Bronchial epithelial cell (primary cell): ENCODE measurements around the gene FGF12. TPM values are rescaled to one million over a fixed set of nuclear protein-coding genes. Genes with fewer than 3 reads are reported as not detected.

ENCODE experiments used
- DNase-seq: peaks from one replicate; pipeline ENCODE4 v3.0.0-alpha.2; 2010; ENCODE audit warnings: low read depth
- FAIRE-seq: peaks from 2 replicates; lab custom pipeline; 2011; peaks lifted over from hg19 to GRCh38; lab: Jason Lieb, UNC
- H3K27me3 ChIP-seq: 2 replicates; pipeline ENCODE4 v1.5.1; 2011; ENCODE audit warnings: low read length; ENCODE audit not compliant: control insufficient read depth, insufficient read depth
- H3K36me3 ChIP-seq: 2 replicates; pipeline ENCODE4 v1.5.1; 2011; ENCODE audit warnings: low read length; ENCODE audit not compliant: control insufficient read depth, insufficient read depth
- H3K4me3 ChIP-seq: 2 replicates; pipeline ENCODE4 v1.5.1; 2011; ENCODE audit warnings: mild to moderate bottlenecking, low read depth, low read length, control low read depth
- total RNA-seq: library from RNA; depleted of rRNA; stranded (reverse); fragments of >200 nt; gene quantifications from 2 replicates; pipeline ENCODE4 v1.2.1, GENCODE V29; 2014
- TF ChIP-seq, protein P1 (sequence below): IDR thresholded peaks from 2 replicates; pipeline ENCODE4 v1.5.1; 2011; ENCODE audit warnings: mild to moderate bottlenecking, moderate library complexity, low read length, control low read depth, inconsistent platforms; ENCODE audit not compliant: insufficient read depth, severe bottlenecking

The FGF12 gene
- total RNA-seq, 1 donor from 2014 or later, result not detected

DNA sequence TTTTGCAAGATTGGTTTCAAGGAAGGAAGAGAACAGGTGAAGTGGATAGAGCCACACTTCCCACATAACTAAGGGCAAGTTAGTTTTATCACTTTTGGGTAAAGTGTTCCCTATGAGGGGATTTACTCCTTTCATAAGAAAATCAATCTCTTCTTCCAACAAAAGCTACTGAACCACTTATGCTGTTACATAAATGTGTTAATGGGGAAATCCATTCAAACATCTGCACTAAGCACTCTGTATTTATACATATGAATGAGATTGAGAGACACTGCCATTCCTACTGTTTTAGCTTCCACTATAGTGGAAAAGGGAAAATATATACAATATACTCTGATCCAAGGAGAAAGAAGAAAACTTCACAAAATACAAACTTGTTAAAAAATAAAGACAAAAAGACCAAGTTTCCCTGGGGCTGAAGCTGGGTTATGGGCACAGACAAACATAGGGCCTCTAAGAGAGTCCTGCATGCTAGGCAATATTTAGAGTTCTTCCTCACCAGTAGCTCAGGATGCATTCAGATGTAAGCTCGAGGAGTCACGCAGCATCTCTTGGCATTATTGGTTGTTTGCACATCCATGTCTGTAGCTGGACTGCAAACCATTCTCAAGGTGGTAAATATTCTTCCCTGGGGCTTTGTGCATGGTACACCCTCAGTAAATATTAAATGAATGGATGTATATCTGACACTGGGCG is 454.2 kb downstream of the FGF12 start:
- no peak for DNase-seq
- no peak for FAIRE-seq
- TF ChIP-seq, protein P1, sequence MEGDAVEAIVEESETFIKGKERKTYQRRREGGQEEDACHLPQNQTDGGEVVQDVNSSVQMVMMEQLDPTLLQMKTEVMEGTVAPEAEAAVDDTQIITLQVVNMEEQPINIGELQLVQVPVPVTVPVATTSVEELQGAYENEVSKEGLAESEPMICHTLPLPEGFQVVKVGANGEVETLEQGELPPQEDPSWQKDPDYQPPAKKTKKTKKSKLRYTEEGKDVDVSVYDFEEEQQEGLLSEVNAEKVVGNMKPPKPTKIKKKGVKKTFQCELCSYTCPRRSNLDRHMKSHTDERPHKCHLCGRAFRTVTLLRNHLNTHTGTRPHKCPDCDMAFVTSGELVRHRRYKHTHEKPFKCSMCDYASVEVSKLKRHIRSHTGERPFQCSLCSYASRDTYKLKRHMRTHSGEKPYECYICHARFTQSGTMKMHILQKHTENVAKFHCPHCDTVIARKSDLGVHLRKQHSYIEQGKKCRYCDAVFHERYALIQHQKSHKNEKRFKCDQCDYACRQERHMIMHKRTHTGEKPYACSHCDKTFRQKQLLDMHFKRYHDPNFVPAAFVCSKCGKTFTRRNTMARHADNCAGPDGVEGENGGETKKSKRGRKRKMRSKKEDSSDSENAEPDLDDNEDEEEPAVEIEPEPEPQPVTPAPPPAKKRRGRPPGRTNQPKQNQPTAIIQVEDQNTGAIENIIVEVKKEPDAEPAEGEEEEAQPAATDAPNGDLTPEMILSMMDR, result no peak
- H3K36me3 ChIP-seq, result no peaks in the 10 kb centered on the region
- no peaks in the 10 kb centered on the region for H3K27me3 ChIP-seq
- no peak overlapping the region for H3K4me3 ChIP-seq

DNA sequence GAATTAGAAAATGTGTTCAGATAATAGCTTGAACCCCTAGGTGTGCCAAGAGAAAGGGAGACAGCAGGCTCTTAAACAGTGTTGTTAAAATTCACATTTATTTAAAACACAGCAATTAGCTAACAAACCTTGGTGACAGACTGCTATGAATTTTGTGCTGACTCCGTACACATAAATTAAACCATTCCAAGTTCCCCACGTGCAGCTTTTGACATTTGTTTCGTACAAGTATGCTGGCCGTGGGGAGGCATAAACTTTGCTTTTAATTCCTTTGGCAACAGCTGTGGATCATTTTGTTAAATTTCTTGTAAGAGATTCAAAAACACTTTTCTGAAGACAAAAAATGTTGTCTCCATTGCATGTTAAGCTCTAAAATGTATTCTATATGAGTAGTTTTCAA is 465.3 kb downstream of the FGF12 start:
- FAIRE-seq, result no peak
- DNase-seq, result no peak
- TF ChIP-seq, protein P1, result no peak
- Histone ChIP-seq H3K36me3 (no peaks in the 10 kb centered on the region), H3K27me3 (no peaks in the 10 kb centered on the region), H3K4me3 (no peak overlapping the region)

DNA sequence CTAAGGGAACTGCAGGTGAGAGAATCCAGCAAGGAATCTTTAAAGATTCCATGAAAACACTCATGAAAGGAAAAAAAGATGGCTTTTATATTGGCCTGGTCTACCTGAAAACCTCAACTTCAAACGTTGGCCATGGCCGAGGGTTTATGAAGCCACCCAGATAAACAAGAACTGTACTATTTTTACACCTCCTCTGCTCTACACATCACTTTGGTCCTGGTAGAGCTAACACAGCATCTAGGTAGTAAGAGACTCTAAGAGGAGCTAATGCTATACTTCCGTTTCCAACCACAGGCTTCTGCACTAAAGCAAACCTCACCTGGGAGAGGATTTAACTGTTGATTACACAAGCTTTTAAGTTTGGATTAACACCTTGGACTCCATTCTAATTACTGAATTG is 466.2 kb downstream of the FGF12 start:
- H3K27me3 ChIP-seq, result no peaks in the 10 kb centered on the region
- no peak for DNase-seq
- TF ChIP-seq, protein P1, result no peak
- no peak for FAIRE-seq
- no peaks in the 10 kb centered on the region for H3K36me3 ChIP-seq
- no peak overlapping the region for H3K4me3 ChIP-seq

DNA sequence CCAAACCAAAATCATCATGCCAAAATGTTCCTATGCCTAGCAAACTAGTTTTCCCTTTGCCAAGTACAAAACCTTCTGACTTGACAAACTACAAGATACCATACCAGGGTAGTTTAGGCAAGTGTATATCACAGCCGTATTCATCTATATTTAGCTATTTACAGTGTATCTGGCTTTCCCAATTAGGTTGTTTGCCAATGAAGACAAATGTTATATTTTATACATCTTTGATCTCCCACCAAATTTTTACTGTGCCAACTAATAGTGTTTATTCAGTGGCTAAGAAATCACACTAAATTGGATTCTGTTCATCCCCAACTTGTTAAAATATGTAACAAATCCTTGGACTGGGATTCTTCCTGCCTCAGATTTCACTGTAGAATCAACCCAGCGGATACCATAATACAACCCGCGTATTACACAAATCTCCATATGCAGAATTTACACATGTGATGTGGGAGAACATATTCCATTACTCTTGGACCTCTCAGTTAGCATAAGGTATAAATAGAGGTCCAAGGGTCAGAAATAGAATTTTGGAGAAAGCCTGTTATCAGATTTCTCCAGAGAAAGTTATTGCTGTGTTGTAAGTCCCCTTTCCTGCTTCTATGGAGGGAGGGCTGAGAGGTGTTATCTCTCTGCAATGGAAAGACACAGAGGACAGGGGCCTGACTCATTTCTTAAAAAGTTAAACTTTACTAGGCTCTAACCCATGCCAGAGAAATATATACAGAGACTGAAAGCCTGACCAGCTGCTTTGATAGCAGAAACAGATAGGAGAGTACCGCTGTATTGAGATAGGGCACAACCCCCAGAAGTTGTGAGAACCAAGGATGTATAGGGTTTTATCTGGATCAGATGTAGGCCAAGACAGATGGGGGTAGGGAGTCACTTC is 467.0 kb downstream of the FGF12 start:
- Histone ChIP-seq H3K27me3 (no peaks in the 10 kb centered on the region), H3K36me3 (no peaks in the 10 kb centered on the region), H3K4me3 (no peak overlapping the region)
- DNase-seq (no peak), FAIRE-seq (no peak)
- TF ChIP-seq, protein P1, result no peak

GRCh38 chr3:192259661-192260060 is 467.7 kb downstream of the FGF12 start:
- TF ChIP-seq, protein P1, result no peak
- DNase-seq (peak; percentile 0), FAIRE-seq (no peak)
- Histone ChIP-seq H3K36me3 (no peaks in the 10 kb centered on the region), H3K4me3 (no peak overlapping the region), H3K27me3 (no peaks in the 10 kb centered on the region)
